GM19023 (cell line): ENCODE data around the gene GMDS.

Source experiments
- ATAC-seq: cut with Tn5 transposase; IDR thresholded peaks from one replicate; pipeline ENCODE4 v1.9.1; 2021; ENCODE audit warnings: mild to moderate bottlenecking, moderate library complexity; ENCODE audit not compliant: unreplicated experiment

Gene GMDS

GRCh38 chr6:1735239-1735803 lies 510.1 kb downstream of the GMDS start:
- ATAC-seq: no peak

- no peak for ATAC-seq
Measured at GRCh38 chr6:1730882-1731281, 514.5 kb downstream of the GMDS start.

GRCh38 chr6:1729750-1730140 lies 515.7 kb downstream of the GMDS start:
- no peak for ATAC-seq

- ATAC-seq: no peak
Measured at GRCh38 chr6:1729133-1729749, 516.2 kb downstream of the GMDS start.

GRCh38 chr6:1726341-1726768 lies 519.0 kb downstream of the GMDS start:
- ATAC-seq: no peak

GRCh38 chr6:1724616-1725015 lies 520.8 kb downstream of the GMDS start:
- ATAC-seq: no peak

GRCh38 chr6:1724124-1724523 lies 521.3 kb downstream of the GMDS start:
- no peak for ATAC-seq

- ATAC-seq: no peak
Measured at GRCh38 chr6:1722801-1723200, 522.6 kb downstream of the GMDS start.

GRCh38 chr6:1720620-1721322 lies 524.6 kb downstream of the GMDS start:
- ATAC-seq: no peak

- ATAC-seq: no peak
Measured at GRCh38 chr6:1719922-1720321, 525.5 kb downstream of the GMDS start.

- ATAC-seq: no peak
Measured at GRCh38 chr6:1716868-1717267, 528.5 kb downstream of the GMDS start.

- ATAC-seq: no peak
Measured at GRCh38 chr6:1716396-1716795, 529.0 kb downstream of the GMDS start.

- ATAC-seq: no peak
Measured at GRCh38 chr6:1715336-1715735, 530.1 kb downstream of the GMDS start.

GRCh38 chr6:1714654-1715053 lies 530.8 kb downstream of the GMDS start:
- ATAC-seq: no peak

GRCh38 chr6:1713016-1713600 lies 532.3 kb downstream of the GMDS start:
- no peak for ATAC-seq

- no peak for ATAC-seq
Measured at GRCh38 chr6:1712451-1712850, 533.0 kb downstream of the GMDS start.

- ATAC-seq: no peak
Measured at GRCh38 chr6:1711136-1711535, 534.3 kb downstream of the GMDS start.

- no peak for ATAC-seq
Measured at GRCh38 chr6:1709234-1709641, 536.2 kb downstream of the GMDS start.

- no peak for ATAC-seq
Measured at GRCh38 chr6:1708820-1709219, 536.6 kb downstream of the GMDS start.

- no peak for ATAC-seq
Measured at GRCh38 chr6:1708122-1708521, 537.3 kb downstream of the GMDS start.

GRCh38 chr6:1705630-1706029 lies 539.8 kb downstream of the GMDS start:
- ATAC-seq: no peak

- no peak for ATAC-seq
Measured at GRCh38 chr6:1705183-1705582, 540.2 kb downstream of the GMDS start.
